Measurements from ENCODE around the gene UBE2Q2.
A peak's percentile ranks its signal among the peaks of the same experiment; 100 is the strongest.
"Not testable (repeated sequence)": the region's sequence is repeated elsewhere in the genome, so short reads cannot be mapped to it uniquely, and the experiment has no call there.

Gene UBE2Q2

DNA sequence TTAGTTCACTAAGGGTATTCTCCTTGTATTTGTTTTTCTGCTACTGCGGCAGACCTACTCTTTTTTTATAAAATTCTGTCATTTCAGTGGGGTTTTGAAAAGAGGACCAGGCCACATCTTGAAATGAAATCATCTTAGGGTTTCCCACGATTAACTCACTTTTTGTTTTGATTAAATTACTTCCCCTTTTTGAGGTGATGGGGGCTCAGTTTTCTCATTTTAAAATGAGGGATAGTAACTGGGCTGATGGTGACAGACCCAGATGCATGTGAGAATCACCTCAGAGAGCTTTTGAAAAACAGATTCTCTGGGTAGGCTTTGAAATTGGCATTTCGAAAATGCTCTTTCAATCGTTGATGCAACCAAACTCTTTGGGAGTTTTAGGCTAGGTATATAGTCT lies 24.2 kb downstream of the UBE2Q2 start:
- DNase-seq = no peak

GRCh38 chr15:75868019-75868418 lies 24.8 kb downstream of the UBE2Q2 start:
- DNase-seq = no peak

- no peak for DNase-seq
Measured at GRCh38 chr15:75869446-75869845, 26.2 kb downstream of the UBE2Q2 start.

DNA sequence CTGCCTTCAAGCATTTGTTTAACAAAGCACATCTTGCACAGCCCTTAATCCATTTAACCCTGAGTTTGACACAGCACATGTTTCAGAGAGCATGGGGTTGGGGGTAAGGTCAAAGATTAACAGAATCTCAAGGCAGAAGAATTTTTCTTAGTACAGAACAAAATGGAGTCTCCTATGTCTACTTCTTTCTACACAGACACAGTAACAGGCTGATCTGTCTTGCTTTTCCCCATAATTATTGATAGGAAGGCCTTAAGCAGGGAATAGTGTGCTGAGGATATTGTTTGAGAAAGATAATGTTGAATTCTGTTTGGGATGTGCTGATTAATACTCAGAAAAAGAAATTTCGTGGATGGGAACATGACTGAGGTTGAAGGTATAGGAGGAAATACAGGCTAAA lies 28.3 kb downstream of the UBE2Q2 start:
- not testable (repeated sequence) for DNase-seq

DNA sequence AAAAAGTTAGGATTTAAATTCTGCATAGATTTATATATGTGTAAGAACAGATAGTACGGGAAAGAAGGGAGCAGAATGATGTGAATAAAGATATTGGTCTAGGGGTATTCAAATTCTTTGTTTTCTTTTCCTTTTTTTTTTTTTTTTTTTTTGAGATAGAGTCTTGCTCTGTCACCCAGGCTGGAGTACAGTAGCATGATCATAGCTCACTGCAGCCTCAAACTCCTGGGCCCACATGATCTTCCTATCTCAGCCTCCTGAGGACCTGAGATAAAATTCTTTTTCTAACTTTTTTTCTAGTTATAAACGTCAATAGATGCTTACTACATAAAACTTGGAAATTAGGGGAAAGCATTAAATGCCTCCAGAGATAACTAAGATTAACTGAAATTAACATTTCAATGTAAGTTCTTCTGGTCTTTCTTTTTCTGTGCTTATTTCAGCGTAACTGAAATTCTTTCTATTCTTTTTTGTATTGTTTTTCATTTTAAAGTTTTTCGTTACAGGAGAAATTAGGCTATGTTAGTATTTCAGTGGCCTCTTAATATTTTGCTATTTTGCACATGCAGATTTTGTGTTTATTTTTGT lies 29.2 kb downstream of the UBE2Q2 start:
- no peak for DNase-seq

GRCh38 chr15:75884041-75884440 lies 40.8 kb downstream of the UBE2Q2 start:
- DNase-seq = no peak

DNA sequence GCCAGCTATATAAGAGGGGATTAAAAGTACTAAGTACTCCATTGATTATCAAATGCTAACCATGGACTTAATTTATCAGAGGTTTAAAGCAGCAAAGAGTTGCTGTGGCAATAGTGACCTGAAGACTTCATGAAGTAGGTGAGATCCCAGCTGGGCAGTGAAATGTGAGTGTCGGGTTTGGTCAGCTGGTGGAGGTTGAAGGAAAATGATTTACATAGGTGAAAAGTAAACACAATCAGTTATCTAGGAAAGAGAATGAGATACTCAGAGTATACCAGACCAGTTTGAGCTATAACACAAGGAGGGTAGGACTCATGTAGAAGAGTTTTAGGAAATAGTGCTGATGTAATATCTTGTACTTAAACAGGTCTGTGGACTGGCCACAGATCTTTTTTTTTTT lies 43.9 kb downstream of the UBE2Q2 start:
- DNase-seq = no peak

DNA sequence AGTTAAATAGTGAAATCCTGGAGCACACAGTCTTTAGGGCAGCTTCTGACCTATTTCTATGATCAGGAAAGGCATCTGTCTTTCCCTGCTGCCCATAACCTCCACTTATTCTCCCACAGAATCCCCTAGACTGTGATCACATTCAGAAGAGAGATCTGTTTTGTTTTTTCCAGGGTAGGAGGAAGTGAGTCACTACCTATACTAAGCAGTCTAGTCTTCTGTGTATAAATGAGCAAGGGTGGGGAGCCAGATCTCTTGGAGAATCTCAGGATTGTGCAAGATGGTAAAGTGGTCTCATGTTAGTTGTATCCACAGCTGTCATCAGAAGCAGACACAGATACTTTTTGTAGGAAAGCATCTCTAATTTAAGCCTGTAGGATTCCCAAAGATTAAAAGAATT lies 48.6 kb downstream of the UBE2Q2 start:
- DNase-seq = no peak

DNA sequence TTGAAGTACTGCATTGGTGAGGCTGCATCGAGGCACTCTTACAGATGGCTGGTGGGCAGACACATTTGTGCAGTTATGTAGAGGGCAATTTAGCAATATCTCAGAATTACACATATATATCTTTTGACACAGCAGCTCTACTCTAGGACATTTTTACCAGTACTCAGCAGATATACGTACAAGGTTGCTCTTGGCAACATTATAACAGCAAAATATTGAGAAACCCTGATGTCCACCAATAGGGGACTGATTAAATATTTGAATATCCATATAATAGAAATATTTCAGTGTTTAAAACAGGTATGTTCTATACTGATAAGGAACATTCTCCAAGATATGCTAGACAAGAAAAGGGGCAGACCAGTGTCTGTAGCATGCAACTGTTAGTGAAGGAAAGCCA lies 52.5 kb downstream of the UBE2Q2 start:
- DNase-seq = no peak

- no peak for DNase-seq
Measured at GRCh38 chr15:75900577-75900976, 57.3 kb downstream of the UBE2Q2 start.

DNA sequence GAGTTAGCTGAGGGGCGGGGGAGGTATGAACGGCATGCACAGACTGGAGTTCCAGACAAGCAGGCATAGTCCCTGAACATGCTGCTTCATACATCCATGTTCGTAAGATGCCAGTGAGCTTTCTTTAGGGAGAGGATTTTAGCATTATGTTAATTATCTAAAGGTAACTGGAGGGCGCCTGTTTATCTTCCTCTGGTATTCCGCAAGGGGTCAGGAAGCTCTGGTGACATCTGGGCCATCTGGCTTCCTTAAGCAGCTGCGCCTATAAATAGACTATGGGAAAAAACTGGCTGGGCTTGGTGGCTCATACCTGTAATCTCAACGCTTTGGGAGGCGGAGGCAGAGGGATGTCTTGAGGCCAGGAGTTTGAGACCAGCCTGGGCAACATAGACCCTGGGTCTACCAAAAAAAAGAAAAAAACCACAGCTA lies 58.9 kb downstream of the UBE2Q2 start:
- no peak for DNase-seq

GRCh38 chr15:75903331-75904239 lies 60.3 kb downstream of the UBE2Q2 start, which contains the start of gene FBXO22:
Gene FBXO22, plus strand, starts transcription at chr15:75903878. Its CDS starts 86 bp downstream, at chr15:75903964.
- DNase-seq = peak; percentile 61 to 87

- DNase-seq = no peak
Measured at GRCh38 chr15:75905231-75905630, 62.0 kb downstream of the UBE2Q2 start.

GRCh38 chr15:75910355-75910754 lies 67.1 kb downstream of the UBE2Q2 start:
- not testable (repeated sequence) for DNase-seq

GRCh38 chr15:75916978-75917377 lies 73.7 kb downstream of the UBE2Q2 start:
- no peak for DNase-seq

DNA sequence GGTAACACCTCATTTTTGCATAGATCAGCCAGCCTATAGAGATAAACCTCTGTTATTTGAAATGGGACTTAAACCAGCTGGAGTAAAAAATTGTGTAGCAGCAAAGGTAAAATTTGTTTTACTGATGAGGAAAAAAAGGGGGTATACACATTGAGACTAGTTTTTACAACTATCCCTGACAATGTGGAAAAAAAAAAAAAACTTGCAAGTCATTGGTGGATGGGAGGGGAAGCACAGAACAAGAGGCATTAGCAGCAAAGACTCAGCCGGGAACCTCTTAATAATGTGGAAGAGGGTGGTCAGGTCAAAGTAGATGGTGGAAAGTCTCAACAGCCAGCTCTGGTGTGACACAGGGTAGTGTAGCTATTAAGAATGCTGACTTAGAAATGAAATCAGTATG lies 74.9 kb downstream of the UBE2Q2 start:
- DNase-seq = no peak

- no peak for DNase-seq
Measured at GRCh38 chr15:75920079-75920478, 76.8 kb downstream of the UBE2Q2 start.

DNA sequence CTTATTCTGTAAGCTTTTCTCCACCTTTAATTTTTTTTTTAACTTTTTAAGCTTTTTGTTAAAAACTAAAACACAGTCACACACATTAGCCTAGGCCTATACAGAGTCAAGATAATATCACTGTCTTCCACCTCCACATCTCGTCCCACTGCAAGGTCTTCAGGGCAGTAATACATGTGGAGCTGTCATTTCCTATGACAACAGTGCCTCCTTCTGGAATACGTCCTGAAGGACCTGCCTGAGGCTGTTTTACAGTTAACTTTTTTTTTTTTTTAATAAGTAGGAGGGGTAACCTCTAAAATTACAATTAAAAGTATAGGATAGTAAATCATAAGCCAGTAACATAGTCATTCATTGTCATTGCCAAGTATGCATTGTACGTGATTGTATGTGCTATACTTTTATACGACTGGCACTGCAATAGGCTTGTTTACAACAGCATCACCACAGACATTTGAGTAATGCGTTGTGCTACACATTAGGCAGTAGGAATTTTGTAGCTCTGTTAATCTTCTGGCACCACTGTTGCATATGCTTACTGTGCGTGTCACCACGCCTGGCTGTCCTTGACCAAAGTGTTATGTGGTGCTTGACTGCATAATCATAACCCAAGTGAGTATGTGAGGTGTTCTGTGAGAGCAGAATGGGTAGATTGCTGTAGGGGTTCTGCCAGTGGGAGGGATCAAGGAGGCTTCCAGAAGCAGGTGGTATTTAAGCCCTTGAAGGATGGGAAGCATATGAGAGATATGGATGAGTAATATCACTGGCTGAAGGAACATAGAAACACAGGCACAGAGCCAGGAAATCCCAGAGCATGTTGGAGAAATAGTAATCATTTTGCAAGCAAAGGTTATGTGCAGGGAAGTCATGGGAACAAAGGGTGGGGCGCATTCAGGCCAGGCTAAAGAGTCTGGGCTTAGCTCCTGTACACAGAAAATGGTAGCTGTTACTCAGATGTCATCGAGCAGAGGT lies 78.8 kb downstream of the UBE2Q2 start:
- DNase-seq = no peak

DNA sequence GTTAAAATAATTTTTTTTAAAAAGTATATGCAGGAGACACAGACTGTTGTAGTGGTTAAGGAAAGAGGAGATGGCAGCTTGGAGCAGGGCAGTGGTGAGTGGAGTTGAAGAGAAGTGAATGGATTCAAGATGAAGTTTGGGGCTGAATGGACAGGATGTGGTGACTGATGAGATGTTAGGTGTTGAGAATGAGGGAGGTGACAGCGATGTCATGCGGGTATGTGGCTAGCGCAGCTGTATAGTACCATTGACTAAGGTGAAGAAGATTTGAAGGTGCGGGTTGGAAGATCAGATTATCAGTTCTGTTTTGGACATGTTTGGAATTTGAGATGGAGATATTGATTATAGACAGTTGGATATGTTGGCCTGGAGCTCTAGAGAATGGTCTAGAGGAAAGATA lies 80.5 kb downstream of the UBE2Q2 start:
- no peak for DNase-seq

- DNase-seq = no peak
Measured at GRCh38 chr15:75924576-75924975, 81.3 kb downstream of the UBE2Q2 start.

GRCh38 chr15:75925440-75925839 lies 82.2 kb downstream of the UBE2Q2 start:
- no peak for DNase-seq

GRCh38 chr15:75926931-75927330 lies 83.7 kb downstream of the UBE2Q2 start:
- DNase-seq = no peak

GRCh38 chr15:75927601-75928000 lies 84.4 kb downstream of the UBE2Q2 start:
- DNase-seq = no peak
